K562 (cell line): ENCODE measurements around the gene ATF4. TPM values are rescaled to one million over a fixed set of nuclear protein-coding genes. Genes with fewer than 3 reads are reported as not detected.

Source experiments
- HCFC1 ChIP-seq: IDR thresholded peaks from 2 replicates; pipeline ENCODE4 v1.6.1; 2012; ENCODE audit warnings: low read depth, low read length, improper control_type of control experiment
- KDM2B ChIP-seq: fragments of 250-450 bp; sonication (Bioruptor Pico); IDR thresholded peaks from 2 replicates; pipeline ENCODE4 v1.8.0; 2021; ENCODE audit warnings: mild to moderate bottlenecking, moderate library complexity
- KHSRP ChIP-seq: fragments of 450-650 bp; IDR thresholded peaks from 2 replicates; pipeline ENCODE4 v1.6.1; 2017
- LARP7 ChIP-seq: fragments of 450-650 bp; IDR thresholded peaks from 2 replicates; pipeline ENCODE4 v1.6.1; 2016
- NR2F6 ChIP-seq: fragments of 450-650 bp; formaldehyde crosslinking; IDR thresholded peaks from 2 replicates; pipeline ENCODE4 v1.4.0; 2020; ENCODE audit warnings: mild to moderate bottlenecking
- POLR3G ChIP-seq: IDR thresholded peaks from 2 replicates; pipeline ENCODE4 v1.6.1; 2011; ENCODE audit not compliant: insufficient read length, insufficient replicate concordance; ENCODE audit errors: extremely low read depth
- TRIM28 ChIP-seq: fragments of 450-650 bp; IDR thresholded peaks from 2 replicates; pipeline ENCODE4 v1.6.1; 2017
- YBX1 ChIP-seq: fragments of 450-650 bp; IDR thresholded peaks from 2 replicates; pipeline ENCODE4 v1.7.1; 2016; ENCODE audit warnings: mild to moderate bottlenecking
- ZNF263 ChIP-seq: sonication (generic); formaldehyde crosslinking; IDR thresholded peaks from 2 replicates; pipeline ENCODE4 v1.8.0; 2022; ENCODE audit warnings: mild to moderate bottlenecking, missing genetic modification reagents, borderline replicate concordance
- polyA plus RNA-seq, 8 experiments: library from polyadenylated mRNA; depleted of rRNA in 4 of 8; stranded (reverse) in 5 of 8; unstranded in 3 of 8; fragments of >200 nt; fragmentation: Nextera tagmentation in 2 of 8; fragmentation: Illumina TruSeq in 1 of 8; extraction: Ambion mirVana in 2 of 8; extraction: Trizol in 1 of 8; gene quantifications; 2 replicates each; pipeline versions ENCODE4 v1.2.1 to v1.2.3, GENCODE V29; 2011 to 2014; ENCODE audit warnings: inconsistent platforms in 1 of 8, missing spikeins in 1 of 8
- total RNA-seq, 7 experiments: library from RNA; depleted of rRNA in 6 of 7; stranded (reverse); fragments of >200 nt in 6 of 7; fragmentation: Illumina TruSeq in 2 of 7; extraction: Trizol in 2 of 7; gene quantifications; 2 replicates each; pipeline versions ENCODE4 v1.2.1 to v1.2.3, GENCODE V29; 2011 to 2021; ENCODE audit warnings: low replicate concordance in 1 of 7
- TF ChIP-seq, protein P1 (sequence below): fragments of 450-650 bp; IDR thresholded peaks from 2 replicates; pipeline ENCODE4 v1.6.1; 2016; ENCODE audit warnings: low read depth
- TF ChIP-seq, protein P2 (sequence below), 2 experiments: IDR thresholded peaks; 2 replicates each; pipeline ENCODE4 v1.6.1; 2012; ENCODE audit warnings: improper control_type of control experiment in 2 of 2, low read depth in 2 of 2, low read length in 2 of 2, borderline replicate concordance in 1 of 2
- TF ChIP-seq, protein P3 (sequence below): sonication (generic); formaldehyde crosslinking; IDR thresholded peaks from 2 replicates; pipeline ENCODE4 v1.8.0; 2022; ENCODE audit warnings: mild to moderate bottlenecking, missing genetic modification reagents, borderline replicate concordance
- TF ChIP-seq, protein P4 (sequence below): fragments of 450-650 bp; formaldehyde crosslinking; IDR thresholded peaks from 2 replicates; pipeline ENCODE4 v1.4.0; 2022; ENCODE audit warnings: missing genetic modification characterization
- TF ChIP-seq, protein P5 (sequence below): fragments of 450-650 bp; formaldehyde crosslinking; IDR thresholded peaks from 2 replicates; pipeline ENCODE4 v1.4.0; 2022; ENCODE audit warnings: mild to moderate bottlenecking, moderate library complexity

ATF4 gene
- total and polyA plus RNA-seq, 9 of the 15 experiments (the other 6 are each of a cell fraction or from before 2014, with no cell fraction given): 93.1 to 723 (median 355) TPM

DNA sequence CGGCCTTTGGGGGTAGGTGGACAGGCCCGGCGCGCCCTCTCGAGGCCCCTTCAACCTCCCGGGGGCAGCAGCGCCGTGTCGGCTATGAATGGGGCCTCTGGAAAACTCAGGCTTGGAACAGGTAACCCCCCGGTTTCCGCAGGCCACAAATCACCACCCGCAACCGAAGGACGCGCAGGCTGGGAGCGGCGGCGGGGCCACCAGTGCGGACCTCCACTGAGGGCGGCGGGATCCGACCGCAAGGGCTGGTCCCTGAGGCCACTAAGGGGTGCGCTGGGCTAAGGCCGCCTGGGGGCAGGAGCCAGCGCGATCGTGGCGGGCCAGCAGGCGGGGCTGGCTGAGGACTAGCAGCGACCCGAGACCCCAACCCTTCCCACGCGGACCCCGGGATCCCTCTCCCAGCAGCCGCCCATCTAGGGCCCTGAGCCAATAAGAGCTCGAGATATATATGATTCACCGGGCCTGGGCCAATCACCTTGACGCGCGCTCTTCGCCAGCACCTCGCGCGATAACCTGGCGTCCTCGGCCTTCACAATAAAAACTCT, 609 bp upstream of the ATF4 start (continued):
- TF ChIP-seq, protein P1, sequence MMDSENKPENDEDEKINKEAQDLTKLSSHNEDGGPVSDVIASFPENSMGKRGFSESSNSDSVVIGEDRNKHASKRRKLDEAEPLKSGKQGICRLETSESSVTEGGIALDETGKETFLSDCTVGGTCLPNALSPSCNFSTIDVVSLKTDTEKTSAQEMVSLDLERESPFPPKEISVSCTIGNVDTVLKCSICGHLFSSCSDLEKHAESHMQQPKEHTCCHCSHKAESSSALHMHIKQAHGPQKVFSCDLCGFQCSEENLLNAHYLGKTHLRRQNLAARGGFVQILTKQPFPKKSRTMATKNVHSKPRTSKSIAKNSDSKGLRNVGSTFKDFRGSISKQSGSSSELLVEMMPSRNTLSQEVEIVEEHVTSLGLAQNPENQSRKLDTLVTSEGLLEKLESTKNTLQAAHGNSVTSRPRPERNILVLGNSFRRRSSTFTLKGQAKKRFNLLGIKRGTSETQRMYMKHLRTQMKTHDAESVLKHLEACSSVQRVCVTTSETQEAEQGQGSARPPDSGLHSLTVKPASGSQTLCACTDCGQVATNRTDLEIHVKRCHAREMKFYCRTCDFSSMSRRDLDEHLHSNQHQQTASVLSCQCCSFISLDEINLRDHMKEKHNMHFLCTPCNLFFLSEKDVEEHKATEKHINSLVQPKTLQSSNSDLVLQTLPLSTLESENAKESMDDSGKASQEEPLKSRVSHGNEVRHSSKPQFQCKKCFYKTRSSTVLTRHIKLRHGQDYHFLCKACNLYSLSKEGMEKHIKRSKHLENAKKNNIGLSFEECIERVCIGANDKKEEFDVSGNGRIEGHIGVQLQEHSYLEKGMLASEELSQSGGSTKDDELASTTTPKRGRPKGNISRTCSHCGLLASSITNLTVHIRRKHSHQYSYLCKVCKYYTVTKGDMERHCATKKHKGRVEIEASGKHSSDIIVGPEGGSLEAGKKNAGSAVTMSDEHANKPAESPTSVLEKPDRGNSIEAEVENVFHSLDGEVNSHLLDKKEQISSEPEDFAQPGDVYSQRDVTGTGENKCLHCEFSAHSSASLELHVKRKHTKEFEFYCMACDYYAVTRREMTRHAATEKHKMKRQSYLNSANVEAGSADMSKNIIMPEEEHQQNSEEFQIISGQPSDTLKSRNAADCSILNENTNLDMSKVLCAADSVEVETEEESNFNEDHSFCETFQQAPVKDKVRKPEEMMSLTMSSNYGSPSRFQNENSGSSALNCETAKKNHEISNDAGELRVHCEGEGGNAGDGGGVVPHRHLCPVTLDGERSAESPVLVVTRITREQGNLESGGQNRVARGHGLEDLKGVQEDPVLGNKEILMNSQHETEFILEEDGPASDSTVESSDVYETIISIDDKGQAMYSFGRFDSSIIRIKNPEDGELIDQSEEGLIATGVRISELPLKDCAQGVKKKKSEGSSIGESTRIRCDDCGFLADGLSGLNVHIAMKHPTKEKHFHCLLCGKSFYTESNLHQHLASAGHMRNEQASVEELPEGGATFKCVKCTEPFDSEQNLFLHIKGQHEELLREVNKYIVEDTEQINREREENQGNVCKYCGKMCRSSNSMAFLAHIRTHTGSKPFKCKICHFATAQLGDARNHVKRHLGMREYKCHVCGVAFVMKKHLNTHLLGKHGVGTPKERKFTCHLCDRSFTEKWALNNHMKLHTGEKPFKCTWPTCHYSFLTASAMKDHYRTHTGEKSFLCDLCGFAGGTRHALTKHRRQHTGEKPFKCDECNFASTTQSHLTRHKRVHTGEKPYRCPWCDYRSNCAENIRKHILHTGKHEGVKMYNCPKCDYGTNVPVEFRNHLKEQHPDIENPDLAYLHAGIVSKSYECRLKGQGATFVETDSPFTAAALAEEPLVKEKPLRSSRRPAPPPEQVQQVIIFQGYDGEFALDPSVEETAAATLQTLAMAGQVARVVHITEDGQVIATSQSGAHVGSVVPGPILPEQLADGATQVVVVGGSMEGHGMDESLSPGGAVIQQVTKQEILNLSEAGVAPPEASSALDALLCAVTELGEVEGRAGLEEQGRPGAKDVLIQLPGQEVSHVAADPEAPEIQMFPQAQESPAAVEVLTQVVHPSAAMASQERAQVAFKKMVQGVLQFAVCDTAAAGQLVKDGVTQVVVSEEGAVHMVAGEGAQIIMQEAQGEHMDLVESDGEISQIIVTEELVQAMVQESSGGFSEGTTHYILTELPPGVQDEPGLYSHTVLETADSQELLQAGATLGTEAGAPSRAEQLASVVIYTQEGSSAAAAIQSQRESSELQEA: no peak
- TF ChIP-seq, protein P2, sequence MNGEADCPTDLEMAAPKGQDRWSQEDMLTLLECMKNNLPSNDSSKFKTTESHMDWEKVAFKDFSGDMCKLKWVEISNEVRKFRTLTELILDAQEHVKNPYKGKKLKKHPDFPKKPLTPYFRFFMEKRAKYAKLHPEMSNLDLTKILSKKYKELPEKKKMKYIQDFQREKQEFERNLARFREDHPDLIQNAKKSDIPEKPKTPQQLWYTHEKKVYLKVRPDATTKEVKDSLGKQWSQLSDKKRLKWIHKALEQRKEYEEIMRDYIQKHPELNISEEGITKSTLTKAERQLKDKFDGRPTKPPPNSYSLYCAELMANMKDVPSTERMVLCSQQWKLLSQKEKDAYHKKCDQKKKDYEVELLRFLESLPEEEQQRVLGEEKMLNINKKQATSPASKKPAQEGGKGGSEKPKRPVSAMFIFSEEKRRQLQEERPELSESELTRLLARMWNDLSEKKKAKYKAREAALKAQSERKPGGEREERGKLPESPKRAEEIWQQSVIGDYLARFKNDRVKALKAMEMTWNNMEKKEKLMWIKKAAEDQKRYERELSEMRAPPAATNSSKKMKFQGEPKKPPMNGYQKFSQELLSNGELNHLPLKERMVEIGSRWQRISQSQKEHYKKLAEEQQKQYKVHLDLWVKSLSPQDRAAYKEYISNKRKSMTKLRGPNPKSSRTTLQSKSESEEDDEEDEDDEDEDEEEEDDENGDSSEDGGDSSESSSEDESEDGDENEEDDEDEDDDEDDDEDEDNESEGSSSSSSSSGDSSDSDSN (IDR thresholded peaks at IDR 0.05; ENCODE audit: borderline replicate concordance in 1 of 2, low read depth in 2 of 2, low read length in 2 of 2): peak in 1 of 2 experiments; percentile 48; a peak in 1 of 4 replicates
- no peak for TF ChIP-seq NR2F6 (CRISPR knock-in tag)
- no peak for TF ChIP-seq YBX1
- TF ChIP-seq, protein P3, sequence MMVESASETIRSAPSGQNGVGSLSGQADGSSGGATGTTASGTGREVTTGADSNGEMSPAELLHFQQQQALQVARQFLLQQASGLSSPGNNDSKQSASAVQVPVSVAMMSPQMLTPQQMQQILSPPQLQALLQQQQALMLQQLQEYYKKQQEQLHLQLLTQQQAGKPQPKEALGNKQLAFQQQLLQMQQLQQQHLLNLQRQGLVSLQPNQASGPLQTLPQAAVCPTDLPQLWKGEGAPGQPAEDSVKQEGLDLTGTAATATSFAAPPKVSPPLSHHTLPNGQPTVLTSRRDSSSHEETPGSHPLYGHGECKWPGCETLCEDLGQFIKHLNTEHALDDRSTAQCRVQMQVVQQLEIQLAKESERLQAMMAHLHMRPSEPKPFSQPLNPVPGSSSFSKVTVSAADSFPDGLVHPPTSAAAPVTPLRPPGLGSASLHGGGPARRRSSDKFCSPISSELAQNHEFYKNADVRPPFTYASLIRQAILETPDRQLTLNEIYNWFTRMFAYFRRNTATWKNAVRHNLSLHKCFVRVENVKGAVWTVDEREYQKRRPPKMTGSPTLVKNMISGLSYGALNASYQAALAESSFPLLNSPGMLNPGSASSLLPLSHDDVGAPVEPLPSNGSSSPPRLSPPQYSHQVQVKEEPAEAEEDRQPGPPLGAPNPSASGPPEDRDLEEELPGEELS (CRISPR knock-in tag): no peak
- TF ChIP-seq HCFC1: peak; percentile 2; the same call in 1 of the 2 replicates
- no peak for TF ChIP-seq POLR3G
- TF ChIP-seq TRIM28: no peak
- no peak for TF ChIP-seq KDM2B
- TF ChIP-seq, protein P4, sequence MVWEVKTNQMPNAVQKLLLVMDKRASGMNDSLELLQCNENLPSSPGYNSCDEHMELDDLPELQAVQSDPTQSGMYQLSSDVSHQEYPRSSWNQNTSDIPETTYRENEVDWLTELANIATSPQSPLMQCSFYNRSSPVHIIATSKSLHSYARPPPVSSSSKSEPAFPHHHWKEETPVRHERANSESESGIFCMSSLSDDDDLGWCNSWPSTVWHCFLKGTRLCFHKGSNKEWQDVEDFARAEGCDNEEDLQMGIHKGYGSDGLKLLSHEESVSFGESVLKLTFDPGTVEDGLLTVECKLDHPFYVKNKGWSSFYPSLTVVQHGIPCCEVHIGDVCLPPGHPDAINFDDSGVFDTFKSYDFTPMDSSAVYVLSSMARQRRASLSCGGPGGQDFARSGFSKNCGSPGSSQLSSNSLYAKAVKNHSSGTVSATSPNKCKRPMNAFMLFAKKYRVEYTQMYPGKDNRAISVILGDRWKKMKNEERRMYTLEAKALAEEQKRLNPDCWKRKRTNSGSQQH (CRISPR knock-in tag): no peak
- no peak; the same call in 1 of the 2 replicates for TF ChIP-seq ZNF263 (CRISPR knock-in tag)
- no peak for TF ChIP-seq LARP7
- TF ChIP-seq, protein P5, sequence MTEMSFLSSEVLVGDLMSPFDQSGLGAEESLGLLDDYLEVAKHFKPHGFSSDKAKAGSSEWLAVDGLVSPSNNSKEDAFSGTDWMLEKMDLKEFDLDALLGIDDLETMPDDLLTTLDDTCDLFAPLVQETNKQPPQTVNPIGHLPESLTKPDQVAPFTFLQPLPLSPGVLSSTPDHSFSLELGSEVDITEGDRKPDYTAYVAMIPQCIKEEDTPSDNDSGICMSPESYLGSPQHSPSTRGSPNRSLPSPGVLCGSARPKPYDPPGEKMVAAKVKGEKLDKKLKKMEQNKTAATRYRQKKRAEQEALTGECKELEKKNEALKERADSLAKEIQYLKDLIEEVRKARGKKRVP (CRISPR knock-in tag): no peak
- no peak for TF ChIP-seq KHSRP
